ENCODE results near the gene MYO6.

DNA sequence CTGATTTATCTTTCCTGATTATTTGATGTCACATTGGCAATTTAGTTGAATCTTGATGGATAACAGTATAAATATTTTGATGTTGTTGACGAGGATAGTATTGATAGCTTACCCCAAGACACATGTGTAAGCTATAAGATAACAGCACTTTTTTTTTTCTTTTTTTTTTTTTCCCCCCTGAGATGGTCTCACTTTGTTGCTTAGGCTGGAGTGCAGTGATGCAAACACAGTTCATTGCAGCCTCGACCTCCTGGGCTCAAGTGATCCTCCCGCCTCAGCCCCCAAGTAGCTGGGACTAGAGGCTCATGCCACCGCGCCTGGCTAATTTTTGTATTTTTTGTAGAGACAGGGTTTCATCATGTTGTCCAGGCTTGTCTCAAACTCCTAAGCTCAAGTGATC, 21.8 kb downstream of the MYO6 start:
- TF ChIP-seq, protein P1, sequence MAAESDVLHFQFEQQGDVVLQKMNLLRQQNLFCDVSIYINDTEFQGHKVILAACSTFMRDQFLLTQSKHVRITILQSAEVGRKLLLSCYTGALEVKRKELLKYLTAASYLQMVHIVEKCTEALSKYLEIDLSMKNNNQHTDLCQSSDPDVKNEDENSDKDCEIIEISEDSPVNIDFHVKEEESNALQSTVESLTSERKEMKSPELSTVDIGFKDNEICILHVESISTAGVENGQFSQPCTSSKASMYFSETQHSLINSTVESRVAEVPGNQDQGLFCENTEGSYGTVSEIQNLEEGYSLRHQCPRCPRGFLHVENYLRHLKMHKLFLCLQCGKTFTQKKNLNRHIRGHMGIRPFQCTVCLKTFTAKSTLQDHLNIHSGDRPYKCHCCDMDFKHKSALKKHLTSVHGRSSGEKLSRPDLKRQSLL (tag by site-specific recombination; IDR thresholded peaks at IDR 0.05): no peak
- TF ChIP-seq ZNF274 (IDR thresholded peaks at IDR 0.05; ENCODE audit: low read length) (no peak), ZNF274 (tag by site-specific recombination; IDR thresholded peaks at IDR 0.05; ENCODE audit: borderline replicate concordance) (no peak), KLF10 (tag by site-specific recombination; IDR thresholded peaks at IDR 0.05) (no peak), ZNF16 (tag by site-specific recombination; IDR thresholded peaks at IDR 0.05; ENCODE audit: low read depth) (no peak), ZNF707 (tag by site-specific recombination; IDR thresholded peaks at IDR 0.05) (no peak), ZNF350 (tag by site-specific recombination; IDR thresholded peaks at IDR 0.05) (no peak), OSR2 (tag by site-specific recombination; IDR thresholded peaks at IDR 0.05) (no peak), HOXD13 (CRISPR knock-in tag; IDR thresholded peaks at IDR 0.05; ENCODE audit: borderline replicate concordance) (no peak)
- TF ChIP-seq, protein P2, sequence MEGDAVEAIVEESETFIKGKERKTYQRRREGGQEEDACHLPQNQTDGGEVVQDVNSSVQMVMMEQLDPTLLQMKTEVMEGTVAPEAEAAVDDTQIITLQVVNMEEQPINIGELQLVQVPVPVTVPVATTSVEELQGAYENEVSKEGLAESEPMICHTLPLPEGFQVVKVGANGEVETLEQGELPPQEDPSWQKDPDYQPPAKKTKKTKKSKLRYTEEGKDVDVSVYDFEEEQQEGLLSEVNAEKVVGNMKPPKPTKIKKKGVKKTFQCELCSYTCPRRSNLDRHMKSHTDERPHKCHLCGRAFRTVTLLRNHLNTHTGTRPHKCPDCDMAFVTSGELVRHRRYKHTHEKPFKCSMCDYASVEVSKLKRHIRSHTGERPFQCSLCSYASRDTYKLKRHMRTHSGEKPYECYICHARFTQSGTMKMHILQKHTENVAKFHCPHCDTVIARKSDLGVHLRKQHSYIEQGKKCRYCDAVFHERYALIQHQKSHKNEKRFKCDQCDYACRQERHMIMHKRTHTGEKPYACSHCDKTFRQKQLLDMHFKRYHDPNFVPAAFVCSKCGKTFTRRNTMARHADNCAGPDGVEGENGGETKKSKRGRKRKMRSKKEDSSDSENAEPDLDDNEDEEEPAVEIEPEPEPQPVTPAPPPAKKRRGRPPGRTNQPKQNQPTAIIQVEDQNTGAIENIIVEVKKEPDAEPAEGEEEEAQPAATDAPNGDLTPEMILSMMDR (tag by site-specific recombination; IDR thresholded peaks at IDR 0.05): no peak
- TF ChIP-seq, protein P3, sequence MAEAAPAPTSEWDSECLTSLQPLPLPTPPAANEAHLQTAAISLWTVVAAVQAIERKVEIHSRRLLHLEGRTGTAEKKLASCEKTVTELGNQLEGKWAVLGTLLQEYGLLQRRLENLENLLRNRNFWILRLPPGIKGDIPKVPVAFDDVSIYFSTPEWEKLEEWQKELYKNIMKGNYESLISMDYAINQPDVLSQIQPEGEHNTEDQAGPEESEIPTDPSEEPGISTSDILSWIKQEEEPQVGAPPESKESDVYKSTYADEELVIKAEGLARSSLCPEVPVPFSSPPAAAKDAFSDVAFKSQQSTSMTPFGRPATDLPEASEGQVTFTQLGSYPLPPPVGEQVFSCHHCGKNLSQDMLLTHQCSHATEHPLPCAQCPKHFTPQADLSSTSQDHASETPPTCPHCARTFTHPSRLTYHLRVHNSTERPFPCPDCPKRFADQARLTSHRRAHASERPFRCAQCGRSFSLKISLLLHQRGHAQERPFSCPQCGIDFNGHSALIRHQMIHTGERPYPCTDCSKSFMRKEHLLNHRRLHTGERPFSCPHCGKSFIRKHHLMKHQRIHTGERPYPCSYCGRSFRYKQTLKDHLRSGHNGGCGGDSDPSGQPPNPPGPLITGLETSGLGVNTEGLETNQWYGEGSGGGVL (tag by site-specific recombination; IDR thresholded peaks at IDR 0.05): no peak
- TF ChIP-seq, protein P4, sequence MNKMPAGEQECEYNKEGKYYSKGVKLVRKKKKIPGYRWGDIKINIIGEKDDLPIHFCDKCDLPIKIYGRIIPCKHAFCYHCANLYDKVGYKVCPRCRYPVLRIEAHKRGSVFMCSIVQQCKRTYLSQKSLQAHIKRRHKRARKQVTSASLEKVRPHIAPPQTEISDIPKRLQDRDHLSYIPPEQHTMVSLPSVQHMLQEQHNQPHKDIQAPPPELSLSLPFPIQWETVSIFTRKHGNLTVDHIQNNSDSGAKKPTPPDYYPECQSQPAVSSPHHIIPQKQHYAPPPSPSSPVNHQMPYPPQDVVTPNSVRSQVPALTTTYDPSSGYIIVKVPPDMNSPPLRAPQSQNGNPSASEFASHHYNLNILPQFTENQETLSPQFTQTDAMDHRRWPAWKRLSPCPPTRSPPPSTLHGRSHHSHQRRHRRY (tag by site-specific recombination; IDR thresholded peaks at IDR 0.05): no peak
